HG03442 (cell line): Measurements from ENCODE around the gene COL6A3.
"Not testable (repeated sequence)": the region's sequence is repeated elsewhere in the genome, so short reads cannot be mapped to it uniquely, and the experiment has no call there.

Experiments
- ATAC-seq: cut with Tn5 transposase; IDR thresholded peaks from one replicate; pipeline ENCODE4 v1.9.1; 2021; ENCODE audit warnings: mild to moderate bottlenecking, moderate library complexity; ENCODE audit not compliant: unreplicated experiment

The COL6A3 gene

GRCh38 chr2:237390235-237390634, 23.7 kb downstream of the COL6A3 start:
- no peak for ATAC-seq

GRCh38 chr2:237389831-237390230, 24.1 kb downstream of the COL6A3 start:
- ATAC-seq = no peak

GRCh38 chr2:237388036-237388435, 25.9 kb downstream of the COL6A3 start:
- ATAC-seq = no peak

DNA sequence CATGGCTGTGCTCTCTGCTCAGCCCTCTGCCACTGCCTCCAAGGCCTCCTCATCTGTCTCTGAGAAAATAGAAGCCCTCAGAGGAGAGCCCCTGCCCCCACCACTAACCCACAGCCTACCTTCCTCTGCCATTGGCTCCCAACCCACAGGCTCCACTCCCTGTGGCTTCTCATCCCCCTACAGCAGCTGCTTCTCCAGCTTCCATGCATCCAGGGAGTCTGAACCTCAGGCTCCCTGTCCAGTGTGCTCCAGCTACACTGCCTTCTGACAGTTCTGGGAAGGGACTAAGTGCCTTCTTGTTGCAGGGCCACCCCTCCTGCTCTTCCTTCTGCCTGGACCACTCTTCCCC, 29.3 kb downstream of the COL6A3 start:
- ATAC-seq = no peak

DNA sequence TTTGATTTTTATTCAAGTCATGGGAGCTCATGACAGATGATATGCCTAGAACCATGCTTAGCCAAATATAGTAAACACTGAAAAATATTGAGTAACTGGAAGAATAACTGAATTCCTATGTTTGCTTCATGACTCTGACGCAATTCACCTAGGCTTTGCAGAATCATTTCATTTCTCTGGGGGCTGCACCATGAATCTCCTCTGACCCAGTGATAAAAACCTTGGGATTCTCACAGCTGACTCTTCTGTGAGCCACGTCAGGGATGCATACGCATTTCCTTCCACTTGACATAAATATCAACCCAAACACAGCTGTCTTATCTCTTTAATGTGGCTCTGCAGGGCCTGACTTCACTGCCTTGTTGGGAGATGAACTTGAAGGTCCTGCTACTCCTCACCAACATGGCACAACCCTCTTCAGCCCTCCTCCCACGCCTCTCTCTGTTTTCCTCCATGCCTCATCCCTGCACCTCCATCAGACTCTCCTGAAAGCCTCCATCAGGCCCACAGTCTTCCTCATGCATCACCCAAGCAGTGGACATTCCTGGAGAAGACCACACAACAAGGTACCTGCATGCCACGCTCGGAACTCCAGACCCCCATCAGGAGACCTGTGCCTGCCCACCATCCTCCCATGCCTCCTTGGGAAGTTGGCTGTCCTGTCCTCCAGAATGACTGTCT, 29.8 kb downstream of the COL6A3 start:
- no peak for ATAC-seq

GRCh38 chr2:237380768-237381167, 33.2 kb downstream of the COL6A3 start:
- ATAC-seq = no peak

GRCh38 chr2:237379636-237380035, 34.3 kb downstream of the COL6A3 start:
- ATAC-seq = no peak

DNA sequence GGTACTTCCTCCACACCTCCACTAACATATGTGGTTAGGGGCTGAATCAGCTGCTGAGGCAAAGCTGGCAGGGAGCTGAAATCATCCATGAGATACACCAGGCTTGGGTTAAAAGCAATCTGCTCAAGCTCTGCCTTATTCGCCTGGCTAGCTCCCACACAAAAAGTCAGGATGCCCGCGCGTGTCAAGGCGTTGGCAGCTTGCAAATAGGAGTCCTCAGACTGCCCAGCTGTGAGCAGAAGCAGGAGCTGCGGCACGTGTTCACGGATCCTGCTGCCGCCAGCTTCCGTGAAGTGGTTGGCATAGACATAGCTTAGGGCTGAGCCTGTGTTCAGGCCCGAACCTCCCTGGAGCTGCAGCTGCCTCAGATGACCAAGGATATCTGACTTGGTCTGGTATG, 35.3 kb downstream of the COL6A3 start:
- no peak for ATAC-seq

GRCh38 chr2:237374284-237375060, 39.5 kb downstream of the COL6A3 start:
- no peak for ATAC-seq

DNA sequence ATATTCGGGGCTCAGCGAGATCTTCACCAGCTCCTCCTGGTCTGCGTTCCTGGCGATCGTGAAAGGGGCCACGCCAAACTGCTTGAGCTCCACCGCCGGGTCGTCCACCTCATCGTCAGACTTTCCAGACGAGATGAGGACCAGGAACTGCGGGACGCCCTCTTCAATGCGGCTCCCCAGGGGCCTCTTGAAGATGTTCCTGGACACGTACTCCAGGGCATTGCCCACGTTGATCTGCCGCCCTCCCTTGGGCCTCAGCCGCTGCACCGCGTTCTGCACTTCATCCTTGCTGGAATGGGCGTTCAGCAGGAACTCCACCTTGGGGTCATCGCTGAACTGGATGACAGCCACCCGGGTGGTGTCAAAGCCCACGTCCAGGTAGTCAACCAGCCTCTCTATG, 42.1 kb downstream of the COL6A3 start:
- no peak for ATAC-seq

- ATAC-seq = no peak
These were observed 48.3 kb downstream of the COL6A3 start for GRCh38 chr2:237365671-237366070.

- ATAC-seq = no peak
These were observed 49.3 kb downstream of the COL6A3 start for GRCh38 chr2:237364655-237365054.

DNA sequence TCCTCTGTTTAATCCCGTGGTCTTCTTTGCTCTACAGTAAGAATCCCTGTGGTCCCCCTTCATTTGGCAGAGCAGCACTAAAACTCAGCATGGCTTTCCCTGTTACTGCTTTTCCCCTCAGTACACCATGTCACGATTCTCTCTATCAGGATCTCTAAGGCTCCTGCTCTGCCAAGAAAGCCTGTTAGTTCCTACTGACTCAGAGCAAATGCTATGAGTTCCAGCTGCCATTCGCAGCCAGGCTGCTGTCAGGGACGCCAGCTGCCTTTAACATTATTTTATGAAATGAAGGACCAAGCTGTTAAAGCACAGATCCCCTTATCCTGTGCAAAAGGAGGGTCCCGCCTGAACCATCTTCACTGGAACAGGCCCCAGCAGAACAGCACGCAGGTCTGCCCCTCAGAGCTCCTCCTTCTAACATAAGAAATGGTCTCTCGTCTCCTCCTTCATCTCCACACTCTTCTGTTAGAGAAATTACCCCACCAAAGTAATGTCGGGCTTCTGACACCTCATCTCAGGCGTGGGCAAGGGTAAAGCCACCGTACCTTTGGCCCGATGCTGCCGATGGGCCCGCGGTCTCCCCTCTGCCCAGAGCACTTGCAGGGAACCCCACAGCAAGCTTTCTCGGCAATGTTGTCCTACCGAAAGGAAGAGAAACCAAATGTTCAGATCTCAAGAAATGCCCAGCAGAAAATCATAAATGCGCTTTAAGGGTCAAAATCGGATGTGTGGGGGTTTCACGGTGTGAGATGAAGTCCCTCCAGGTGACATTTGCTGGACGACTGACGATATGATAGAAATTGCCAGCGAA, 52.6 kb downstream of the COL6A3 start:
- no peak for ATAC-seq

- ATAC-seq = no peak
These were observed 53.8 kb downstream of the COL6A3 start for GRCh38 chr2:237359894-237360780.

GRCh38 chr2:237359518-237359840, 54.5 kb downstream of the COL6A3 start:
- ATAC-seq = no peak

DNA sequence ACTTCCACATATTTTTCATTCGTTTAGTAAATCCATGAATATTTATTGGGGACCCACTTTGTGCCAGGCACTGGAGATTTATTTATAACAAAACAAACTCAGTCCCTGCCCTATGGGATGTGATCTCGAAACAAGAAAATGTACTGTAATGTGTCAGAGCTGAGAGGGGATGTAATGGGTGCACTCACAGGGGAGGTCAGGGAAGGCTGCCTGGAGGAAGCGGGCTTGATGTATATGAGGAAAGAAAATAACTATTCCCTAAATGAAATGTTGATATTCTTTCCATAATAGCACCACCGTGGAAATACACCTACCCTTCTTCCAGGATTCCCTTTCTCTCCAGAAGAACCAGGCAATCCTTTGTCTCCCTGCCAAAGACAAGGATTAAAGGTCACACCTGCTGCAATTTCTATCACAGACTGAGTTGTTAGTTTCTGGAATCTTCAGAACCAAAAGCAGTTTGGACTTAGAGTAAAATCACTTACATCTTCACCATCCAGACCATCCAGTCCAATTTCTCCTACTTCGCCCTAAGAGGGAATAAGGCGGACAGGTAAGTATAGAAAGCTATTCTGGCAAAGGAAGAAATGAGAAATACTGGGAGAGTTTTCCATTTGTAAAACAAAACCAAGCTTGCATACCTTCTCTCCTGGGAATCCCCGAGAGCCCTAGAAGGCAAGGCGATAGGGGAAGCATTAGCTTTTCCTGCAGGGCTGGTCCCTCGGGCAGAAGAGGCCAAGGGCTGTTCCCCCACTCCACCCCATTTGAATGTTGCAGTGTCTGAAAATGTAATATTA, 55.0 kb downstream of the COL6A3 start:
- ATAC-seq = no peak

GRCh38 chr2:237355701-237356100, 58.3 kb downstream of the COL6A3 start:
- ATAC-seq = no peak

- ATAC-seq = no peak
These were observed 59.1 kb downstream of the COL6A3 start for GRCh38 chr2:237354892-237355291.

DNA sequence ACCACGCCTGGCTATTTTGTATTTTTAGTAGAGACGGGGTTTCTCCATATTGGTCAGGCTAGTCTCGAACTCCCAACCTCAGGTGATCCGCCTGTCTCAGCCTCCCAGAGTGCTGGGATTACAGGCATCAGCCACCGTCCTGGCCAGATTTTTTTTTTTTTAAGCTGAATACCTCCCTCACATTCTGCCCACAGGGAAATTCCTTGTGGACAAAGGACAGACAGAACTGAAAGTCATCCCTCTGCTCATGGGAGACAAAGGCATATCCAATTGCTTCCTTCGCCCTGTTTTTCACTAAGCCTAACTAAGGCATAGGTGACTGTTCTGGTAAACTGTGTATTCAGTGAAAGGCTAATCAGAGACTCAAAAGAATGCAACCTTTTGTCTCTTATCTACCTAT, 59.8 kb downstream of the COL6A3 start:
- not testable (repeated sequence) for ATAC-seq

GRCh38 chr2:237353215-237353614, 60.7 kb downstream of the COL6A3 start:
- ATAC-seq = no peak
